ENCODE measurements around the gene NXPH3. TPM values are rescaled to one million over a fixed set of nuclear protein-coding genes. Genes with fewer than 3 reads are reported as not detected.

NXPH3 gene
- total RNA-seq, 1 experiment from 2014 or later: 0.10 TPM

DNA sequence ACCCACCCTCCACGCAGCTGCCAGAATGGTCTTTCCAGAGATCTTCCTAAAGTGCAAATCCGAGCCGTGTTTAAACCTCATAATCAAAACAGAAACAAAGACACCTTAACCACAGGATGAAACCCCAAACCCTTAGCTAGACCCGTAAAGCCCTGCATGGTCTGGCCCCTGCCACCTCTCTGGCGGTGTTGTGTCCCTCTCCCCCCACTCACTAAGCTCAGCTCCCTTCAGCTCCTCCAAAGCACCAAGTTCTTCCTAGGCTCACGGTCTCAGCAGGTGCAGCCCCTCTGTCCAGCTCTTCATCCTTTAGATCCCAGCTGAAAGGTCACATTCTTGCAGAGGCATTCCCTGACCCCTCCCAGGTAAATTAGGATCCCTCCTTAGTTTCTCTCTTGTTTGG, 4.4 kb upstream of the NXPH3 start:
- Histone ChIP-seq H3K4me2 (ENCODE audit: low read length) (no peak overlapping the region), H3K79me2 (ENCODE audit: insufficient read depth, low read length) (no peaks in the 10 kb centered on the region), H3K9ac (ENCODE audit: low read length) (no peak overlapping the region), H4K20me1 (ENCODE audit: insufficient read depth) (no peaks in the 10 kb centered on the region), H3K36me3 (ENCODE audit: control insufficient read depth in 1 of 2, insufficient read depth in 2 of 2, low read length in 2 of 2) (no peaks in the 10 kb centered on the region), H3K27me3 (ENCODE audit: insufficient read depth, low read length) (peaks cover 11% of the 10 kb centered on the region; the same call in 1 of the 2 replicates), H3K4me1 (ENCODE audit: control insufficient read depth in 1 of 2, insufficient read depth in 2 of 2, low read length in 2 of 2) (peaks cover 0 to 22% of the 10 kb centered on the region in 2 experiments; a peak in 3 of 4 replicates), H2AFZ (ENCODE audit: low read depth, low read length, poor library complexity, severe bottlenecking) (no peak overlapping the region), H3K27ac (ENCODE audit: low read depth, low read length) (no peak overlapping the region), H3K4me3 (replicated peaks in 1 of 2; ENCODE audit: low read depth in 1 of 2, low read length in 2 of 2) (no peak overlapping the region), H3K9me3 (ENCODE audit: control insufficient read depth in 1 of 2, insufficient read depth in 1 of 2, low read depth in 1 of 2, low read length in 2 of 2) (no peaks in the 10 kb centered on the region), H3K9me2 (ENCODE audit: insufficient read depth) (no peaks in the 10 kb centered on the region)
- no TSS peak for BruUV-seq (replicated peaks)
- TF ChIP-seq EZH2 (IDR thresholded peaks at IDR 0.05) (no peak), POLR2A (IDR thresholded peaks at IDR 0.05; ENCODE audit: borderline replicate concordance, extremely low read depth, insufficient read depth, insufficient read length) (no peak), CBX3 (IDR thresholded peaks at IDR 0.05; ENCODE audit: low read depth) (no peak), ZNF274 (IDR thresholded peaks at IDR 0.05; ENCODE audit: low read depth, low read length) (no peak), EGR1 (IDR thresholded peaks at IDR 0.05; ENCODE audit: low read depth) (no peak), YY1 (IDR thresholded peaks at IDR 0.05; ENCODE audit: extremely low read depth, insufficient replicate concordance, low read depth, low read length) (no peak), ZFX (IDR thresholded peaks at IDR 0.05) (no peak), SRF (IDR thresholded peaks at IDR 0.05; ENCODE audit: low read depth) (no peak), POLR2AphosphoS5 (IDR thresholded peaks at IDR 0.05; ENCODE audit: low read depth, low read length) (no peak), JUND (IDR thresholded peaks at IDR 0.05) (no peak), FOSL1 (IDR thresholded peaks at IDR 0.05; ENCODE audit: low read depth) (no peak), SIN3A (IDR thresholded peaks at IDR 0.05; ENCODE audit: low read depth) (no peak)
- TF ChIP-seq, protein P1, sequence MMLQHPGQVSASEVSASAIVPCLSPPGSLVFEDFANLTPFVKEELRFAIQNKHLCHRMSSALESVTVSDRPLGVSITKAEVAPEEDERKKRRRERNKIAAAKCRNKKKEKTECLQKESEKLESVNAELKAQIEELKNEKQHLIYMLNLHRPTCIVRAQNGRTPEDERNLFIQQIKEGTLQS (IDR thresholded peaks at IDR 0.05): no peak
- TF ChIP-seq, protein P2, sequence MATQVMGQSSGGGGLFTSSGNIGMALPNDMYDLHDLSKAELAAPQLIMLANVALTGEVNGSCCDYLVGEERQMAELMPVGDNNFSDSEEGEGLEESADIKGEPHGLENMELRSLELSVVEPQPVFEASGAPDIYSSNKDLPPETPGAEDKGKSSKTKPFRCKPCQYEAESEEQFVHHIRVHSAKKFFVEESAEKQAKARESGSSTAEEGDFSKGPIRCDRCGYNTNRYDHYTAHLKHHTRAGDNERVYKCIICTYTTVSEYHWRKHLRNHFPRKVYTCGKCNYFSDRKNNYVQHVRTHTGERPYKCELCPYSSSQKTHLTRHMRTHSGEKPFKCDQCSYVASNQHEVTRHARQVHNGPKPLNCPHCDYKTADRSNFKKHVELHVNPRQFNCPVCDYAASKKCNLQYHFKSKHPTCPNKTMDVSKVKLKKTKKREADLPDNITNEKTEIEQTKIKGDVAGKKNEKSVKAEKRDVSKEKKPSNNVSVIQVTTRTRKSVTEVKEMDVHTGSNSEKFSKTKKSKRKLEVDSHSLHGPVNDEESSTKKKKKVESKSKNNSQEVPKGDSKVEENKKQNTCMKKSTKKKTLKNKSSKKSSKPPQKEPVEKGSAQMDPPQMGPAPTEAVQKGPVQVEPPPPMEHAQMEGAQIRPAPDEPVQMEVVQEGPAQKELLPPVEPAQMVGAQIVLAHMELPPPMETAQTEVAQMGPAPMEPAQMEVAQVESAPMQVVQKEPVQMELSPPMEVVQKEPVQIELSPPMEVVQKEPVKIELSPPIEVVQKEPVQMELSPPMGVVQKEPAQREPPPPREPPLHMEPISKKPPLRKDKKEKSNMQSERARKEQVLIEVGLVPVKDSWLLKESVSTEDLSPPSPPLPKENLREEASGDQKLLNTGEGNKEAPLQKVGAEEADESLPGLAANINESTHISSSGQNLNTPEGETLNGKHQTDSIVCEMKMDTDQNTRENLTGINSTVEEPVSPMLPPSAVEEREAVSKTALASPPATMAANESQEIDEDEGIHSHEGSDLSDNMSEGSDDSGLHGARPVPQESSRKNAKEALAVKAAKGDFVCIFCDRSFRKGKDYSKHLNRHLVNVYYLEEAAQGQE (IDR thresholded peaks at IDR 0.05; ENCODE audit: low read depth): no peak
- TF ChIP-seq, protein P3, sequence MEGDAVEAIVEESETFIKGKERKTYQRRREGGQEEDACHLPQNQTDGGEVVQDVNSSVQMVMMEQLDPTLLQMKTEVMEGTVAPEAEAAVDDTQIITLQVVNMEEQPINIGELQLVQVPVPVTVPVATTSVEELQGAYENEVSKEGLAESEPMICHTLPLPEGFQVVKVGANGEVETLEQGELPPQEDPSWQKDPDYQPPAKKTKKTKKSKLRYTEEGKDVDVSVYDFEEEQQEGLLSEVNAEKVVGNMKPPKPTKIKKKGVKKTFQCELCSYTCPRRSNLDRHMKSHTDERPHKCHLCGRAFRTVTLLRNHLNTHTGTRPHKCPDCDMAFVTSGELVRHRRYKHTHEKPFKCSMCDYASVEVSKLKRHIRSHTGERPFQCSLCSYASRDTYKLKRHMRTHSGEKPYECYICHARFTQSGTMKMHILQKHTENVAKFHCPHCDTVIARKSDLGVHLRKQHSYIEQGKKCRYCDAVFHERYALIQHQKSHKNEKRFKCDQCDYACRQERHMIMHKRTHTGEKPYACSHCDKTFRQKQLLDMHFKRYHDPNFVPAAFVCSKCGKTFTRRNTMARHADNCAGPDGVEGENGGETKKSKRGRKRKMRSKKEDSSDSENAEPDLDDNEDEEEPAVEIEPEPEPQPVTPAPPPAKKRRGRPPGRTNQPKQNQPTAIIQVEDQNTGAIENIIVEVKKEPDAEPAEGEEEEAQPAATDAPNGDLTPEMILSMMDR (IDR thresholded peaks at IDR 0.05 in 2 of 3, conservative IDR thresholded peaks at IDR 0.05 in 1 of 3; ENCODE audit: borderline replicate concordance in 1 of 3, insufficient read depth in 1 of 3, low read depth in 2 of 3, low read length in 2 of 3): no peak
- TF ChIP-seq, protein P4, sequence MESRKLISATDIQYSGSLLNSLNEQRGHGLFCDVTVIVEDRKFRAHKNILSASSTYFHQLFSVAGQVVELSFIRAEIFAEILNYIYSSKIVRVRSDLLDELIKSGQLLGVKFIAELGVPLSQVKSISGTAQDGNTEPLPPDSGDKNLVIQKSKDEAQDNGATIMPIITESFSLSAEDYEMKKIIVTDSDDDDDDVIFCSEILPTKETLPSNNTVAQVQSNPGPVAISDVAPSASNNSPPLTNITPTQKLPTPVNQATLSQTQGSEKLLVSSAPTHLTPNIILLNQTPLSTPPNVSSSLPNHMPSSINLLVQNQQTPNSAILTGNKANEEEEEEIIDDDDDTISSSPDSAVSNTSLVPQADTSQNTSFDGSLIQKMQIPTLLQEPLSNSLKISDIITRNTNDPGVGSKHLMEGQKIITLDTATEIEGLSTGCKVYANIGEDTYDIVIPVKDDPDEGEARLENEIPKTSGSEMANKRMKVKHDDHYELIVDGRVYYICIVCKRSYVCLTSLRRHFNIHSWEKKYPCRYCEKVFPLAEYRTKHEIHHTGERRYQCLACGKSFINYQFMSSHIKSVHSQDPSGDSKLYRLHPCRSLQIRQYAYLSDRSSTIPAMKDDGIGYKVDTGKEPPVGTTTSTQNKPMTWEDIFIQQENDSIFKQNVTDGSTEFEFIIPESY (IDR thresholded peaks at IDR 0.05; ENCODE audit: extremely low read depth, insufficient replicate concordance, low read length): no peak
- no peak for DNase-seq (ENCODE audit: low read depth, low spot score)
- ChIA-PET CTCF (interaction anchor here (0.6 to 5.9 kb wide), 6 partner anchors 14 to 426 kb away, joined by 3 to 92 read pairs (median 20); partner anchors contain the start of gene SLC35B1), RAD21 (ENCODE audit: low non-redundant PET in 1 of 2, low total read pairs in 2 of 2, uncharacterized antibody in 2 of 2, unreplicated experiment in 2 of 2) (no interaction called here), POLR2A (no interaction called here)
- intact Hi-C loops (cut with micrococcal nuclease): no loop called here
- ATAC-seq: no peak

Measured in HCT116 (cell line).